HL-60/S4 treated with phorbol 12-myristate 13-acetate at 8.2 ng/mL for 4 days and 3 days (cell line): ENCODE measurements around the gene ACAA1.
"Not testable (repeated sequence)": the region's sequence is repeated elsewhere in the genome, so short reads cannot be mapped to it uniquely, and the experiment has no call there.

Source experiments
- in situ Hi-C: fragments of 300-500 bp; cut with MboI; formaldehyde crosslinking; loops from 2 replicates; pipeline ENCODE4 v1.15.0; 2022; ENCODE audit warnings: low sequenced_read_pairs

ACAA1 gene

DNA sequence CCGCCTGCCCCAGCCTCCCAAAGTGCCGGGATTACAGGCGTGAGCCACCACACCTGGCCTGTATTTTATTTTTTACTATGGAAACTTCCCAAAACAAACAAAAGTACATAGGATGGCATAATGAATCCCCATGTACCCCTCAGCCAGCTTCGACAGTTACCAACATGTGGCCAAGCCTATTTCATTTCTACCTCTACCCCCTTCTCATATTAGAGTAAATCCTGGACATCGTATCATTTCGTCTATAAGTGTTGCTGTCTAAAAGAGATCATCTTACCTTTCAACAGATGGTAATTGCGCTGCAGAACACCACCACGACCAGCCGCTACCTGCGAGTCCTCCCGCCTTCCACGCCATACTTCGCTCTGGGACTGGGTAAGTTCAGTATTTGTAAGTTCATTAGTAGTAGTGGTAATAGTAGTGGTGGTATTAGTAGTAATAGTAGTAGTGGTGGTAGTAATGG is 53.0 kb downstream of the ACAA1 start:
- in situ Hi-C loops = no loop called here

DNA sequence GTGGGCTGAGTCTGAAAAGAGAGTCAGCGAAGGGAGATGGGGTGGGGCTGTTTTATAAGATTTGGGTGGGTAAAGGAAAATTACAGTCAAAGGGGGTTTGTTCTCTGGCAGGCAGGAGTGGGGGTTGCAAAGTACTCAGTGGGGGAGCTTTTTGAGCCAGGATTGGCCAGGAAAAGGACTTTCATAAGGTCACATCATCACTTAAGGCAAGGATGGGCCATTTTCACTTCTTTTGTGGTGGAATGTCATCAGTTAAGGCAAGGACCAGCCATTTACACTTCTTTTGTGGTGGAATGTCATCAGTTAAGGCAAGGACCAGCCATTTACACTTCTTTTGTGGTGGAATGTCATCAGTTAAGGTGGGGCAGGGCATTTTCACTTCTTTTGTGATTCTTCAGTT is 53.7 kb downstream of the ACAA1 start:
- in situ Hi-C loops = not testable (repeated sequence)

DNA sequence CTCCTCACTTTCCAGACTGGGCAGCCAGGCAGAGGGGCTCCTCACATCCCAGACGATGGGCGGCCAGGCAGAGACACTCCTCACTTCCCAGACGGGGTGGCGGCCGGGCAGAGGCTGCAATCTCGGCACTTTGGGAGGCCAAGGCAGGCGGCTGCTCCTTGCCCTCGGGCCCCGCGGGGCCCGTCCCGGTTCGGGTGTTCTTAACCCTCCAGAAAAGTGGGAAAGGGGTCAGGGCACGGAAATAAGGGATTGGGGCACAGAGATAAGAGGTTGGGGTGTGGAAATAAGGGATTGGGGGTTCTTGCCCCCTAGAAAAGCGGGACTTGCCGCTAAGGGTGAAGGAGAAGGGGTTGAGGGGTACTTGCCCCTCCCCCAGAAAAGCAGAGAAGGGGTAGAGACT is 54.6 kb downstream of the ACAA1 start:
- in situ Hi-C loops = not testable (repeated sequence)

DNA sequence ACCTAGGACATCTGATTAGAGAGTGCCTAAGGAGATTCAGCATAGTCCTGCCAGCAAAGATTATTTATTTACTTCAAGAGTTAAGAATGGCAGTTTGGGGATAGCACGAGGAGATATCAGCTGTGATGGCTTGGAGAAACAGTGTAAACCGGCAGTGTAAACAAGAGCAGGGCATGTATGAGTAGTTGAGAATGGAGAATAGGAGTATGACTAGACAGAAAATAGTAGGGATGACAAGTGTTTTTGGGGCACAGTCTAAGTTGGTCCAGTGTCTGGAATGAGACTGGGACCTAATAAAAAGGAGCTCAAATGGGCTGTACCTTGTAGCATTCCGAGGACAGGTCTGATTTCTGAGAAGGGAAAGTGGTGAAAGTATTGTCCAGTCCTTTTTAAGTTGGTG is 59.9 kb downstream of the ACAA1 start:
- in situ Hi-C loops = not testable (repeated sequence)
